GM12878 (cell line): ENCODE data around the gene TNK1. TPM values are rescaled to one million over a fixed set of nuclear protein-coding genes. Genes with fewer than 3 reads are reported as not detected.

Source experiments
- BCLAF1 ChIP-seq: fragments of 450-650 bp; IDR thresholded peaks from 2 replicates; pipeline ENCODE4 v1.6.1; 2017; ENCODE audit warnings: antibody characterized with exemption, mild to moderate bottlenecking, moderate library complexity
- EGR1 ChIP-seq, 2 experiments: IDR thresholded peaks; 1 replicate in 1 of 2; 2 replicates in 1 of 2; pipeline ENCODE4 v1.6.1; 2011 to 2012; ENCODE audit warnings: low read depth in 2 of 2, low read length in 2 of 2, borderline replicate concordance in 1 of 2, mild to moderate bottlenecking in 1 of 2, moderate library complexity in 1 of 2
- GATAD2B ChIP-seq: fragments of 450-650 bp; conservative IDR thresholded peaks from 2 replicates; pipeline ENCODE4 v1.6.1; 2017; ENCODE audit warnings: low read depth, mild to moderate bottlenecking, moderate library complexity
- IKZF2 ChIP-seq, 2 experiments: fragments of 450-650 bp; IDR thresholded peaks; 2 replicates each; pipeline ENCODE4 v1.6.1; 2017; ENCODE audit warnings: mild to moderate bottlenecking in 2 of 2, moderate library complexity in 2 of 2
- NKRF ChIP-seq: fragments of 450-650 bp; conservative IDR thresholded peaks from 2 replicates; pipeline ENCODE4 v1.6.1; 2017; ENCODE audit warnings: mild to moderate bottlenecking, moderate library complexity
- NRF1 ChIP-seq: conservative IDR thresholded peaks from 2 replicates; pipeline ENCODE4 v1.6.1; 2011; ENCODE audit warnings: mild to moderate bottlenecking, low read depth, low read length, improper control_type of control experiment
- PKNOX1 ChIP-seq: fragments of 450-650 bp; IDR thresholded peaks from 2 replicates; pipeline ENCODE4 v1.6.1; 2016; ENCODE audit warnings: mild to moderate bottlenecking
- PRDM15 ChIP-seq: fragments of 450-650 bp; formaldehyde crosslinking; IDR thresholded peaks from 2 replicates; pipeline ENCODE4 v1.4.0; 2020; ENCODE audit warnings: mild to moderate bottlenecking, moderate library complexity
- RB1 ChIP-seq: fragments of 450-650 bp; formaldehyde crosslinking; IDR thresholded peaks from 2 replicates; pipeline ENCODE4 v1.6.1; 2017; ENCODE audit warnings: mild to moderate bottlenecking, borderline replicate concordance
- TAF1 ChIP-seq: IDR thresholded peaks from 2 replicates; pipeline ENCODE4 v1.6.1; 2011; ENCODE audit warnings: mild to moderate bottlenecking, low read depth, low read length, borderline replicate concordance
- TCF3 ChIP-seq: IDR thresholded peaks from 2 replicates; pipeline ENCODE4 v1.6.1; 2012; ENCODE audit warnings: low read depth, mild to moderate bottlenecking, low read length, borderline replicate concordance; ENCODE audit not compliant: insufficient read depth
- ZNF384 ChIP-seq: IDR thresholded peaks from 2 replicates; pipeline ENCODE4 v1.6.1; 2012; ENCODE audit warnings: low read depth, mild to moderate bottlenecking, low read length, improper control_type of control experiment, borderline replicate concordance
- ZNF687 ChIP-seq: fragments of 450-650 bp; IDR thresholded peaks from 2 replicates; pipeline ENCODE4 v1.6.1; 2017; ENCODE audit warnings: mild to moderate bottlenecking, moderate library complexity
- polyA plus RNA-seq, 11 experiments: library from polyadenylated mRNA; depleted of rRNA in 4 of 11; unstranded in 6 of 11; stranded (reverse) in 5 of 11; fragments of >200 nt; fragmentation: Nextera tagmentation in 4 of 11; fragmentation: Illumina TruSeq in 1 of 11; extraction: Ambion mirVana in 4 of 11; extraction: Trizol in 1 of 11; gene quantifications; 1 replicate in 1 of 11; 2 replicates in 10 of 11; pipeline versions ENCODE4 v1.2.1 to v1.2.3, GENCODE V29; 2011 to 2016; ENCODE audit warnings: inconsistent platforms in 2 of 11, missing spikeins in 2 of 11, low read depth in 1 of 11
- total RNA-seq, 4 experiments: library from RNA; depleted of rRNA in 3 of 4; stranded (reverse); fragments of >200 nt in 3 of 4; fragmentation: Illumina TruSeq in 1 of 4; extraction: Trizol in 1 of 4; gene quantifications; 2 replicates each; pipeline versions ENCODE4 v1.2.1 to v1.2.3, GENCODE V29; 2013 to 2021

The TNK1 gene
- total and polyA plus RNA-seq, 10 of the 15 experiments (the other 5 are each of a cell fraction or from before 2014, with no cell fraction given): 0.06 to 2.5 (median 0.70) TPM

- TF ChIP-seq PRDM15: no peak
- peak; percentile 57; the same call in 1 of the 2 replicates for TF ChIP-seq ZNF687
- peak in 1 of 2 experiments; percentile 97; a peak in 2 of 3 replicates for TF ChIP-seq EGR1 (IDR thresholded peaks at IDR 0.05; ENCODE audit: borderline replicate concordance in 1 of 2, low read depth in 2 of 2, low read length in 2 of 2)
- TF ChIP-seq NRF1: no peak
- 0 out of 2 replicates have a peak, but pooled peaks have one; percentile 38 for TF ChIP-seq RB1
- peak; percentile 94 for TF ChIP-seq GATAD2B
- TF ChIP-seq PKNOX1: peak; percentile 3
- TF ChIP-seq TAF1: no peak
- no peak for TF ChIP-seq IKZF2 (IDR thresholded peaks at IDR 0.05)
- no peak for TF ChIP-seq BCLAF1
- TF ChIP-seq NKRF: peak; percentile 80
- TF ChIP-seq TCF3: 0 out of 2 replicates have a peak, but pooled peaks have one; percentile 33
- TF ChIP-seq ZNF384: no peak
Observed at GRCh38 chr17:7351665-7352502, 29.0 kb upstream of the TNK1 start, which contains the start of gene KCTD11 (continued).
